Hepatocyte (in vitro differentiated cells): ENCODE results near the gene RPL4. TPM values are rescaled to one million over a fixed set of nuclear protein-coding genes. Genes with fewer than 3 reads are reported as not detected.
"Not testable (repeated sequence)": the region's sequence is repeated elsewhere in the genome, so short reads cannot be mapped to it uniquely, and the experiment has no call there.

Experiments used
- DNase-seq: peaks from one replicate; pipeline ENCODE4 v3.0.0-alpha.2; 2016; ENCODE audit warnings: low spot score
- H2AFZ ChIP-seq: fragments of 200-600 bp; sonication (generic); 2 replicates; pipeline ENCODE4 v1.6.0; 2016; ENCODE audit warnings: antibody characterized with exemption, mild to moderate bottlenecking
- H3K27ac ChIP-seq: fragments of 200-600 bp; sonication (generic); 2 replicates; pipeline ENCODE4 v1.5.1; 2016; ENCODE audit warnings: mild to moderate bottlenecking
- H3K27me3 ChIP-seq: fragments of 200-600 bp; sonication (generic); 2 replicates; pipeline ENCODE4 v1.6.1; 2016
- H3K36me3 ChIP-seq: fragments of 200-600 bp; sonication (generic); replicated peaks from 2 replicates; pipeline ENCODE4 v1.5.1; 2016; ENCODE audit warnings: low read depth; ENCODE audit not compliant: insufficient read depth
- H3K4me1 ChIP-seq: fragments of 200-600 bp; sonication (generic); 2 replicates; pipeline ENCODE4 v1.5.1; 2016; ENCODE audit warnings: mild to moderate bottlenecking, moderate library complexity; ENCODE audit not compliant: insufficient read depth
- H3K4me2 ChIP-seq: fragments of 200-600 bp; sonication (generic); 2 replicates; pipeline ENCODE4 v1.6.0; 2016
- H3K4me3 ChIP-seq: fragments of 200-600 bp; sonication (generic); 2 replicates; pipeline ENCODE4 v1.5.1; 2016; ENCODE audit warnings: mild to moderate bottlenecking
- H3K79me2 ChIP-seq: fragments of 200-600 bp; sonication (generic); 2 replicates; pipeline ENCODE4 v1.6.0; 2017; ENCODE audit warnings: mild to moderate bottlenecking
- H3K9me2 ChIP-seq: fragments of 200-600 bp; sonication (generic); replicated peaks from 2 replicates; pipeline ENCODE4 v1.6.0; 2017; ENCODE audit warnings: mild to moderate bottlenecking; ENCODE audit not compliant: insufficient read depth
- H3K9me3 ChIP-seq: fragments of 200-600 bp; sonication (generic); 2 replicates; pipeline ENCODE4 v1.5.1; 2016; ENCODE audit warnings: low read depth, mild to moderate bottlenecking
- H4K20me1 ChIP-seq: fragments of 200-600 bp; sonication (generic); 2 replicates; pipeline ENCODE4 v1.6.0; 2016; ENCODE audit warnings: mild to moderate bottlenecking; ENCODE audit not compliant: insufficient read depth, poor library complexity, severe bottlenecking
- EZH2 ChIP-seq: fragments of 200-600 bp; sonication (generic); IDR thresholded peaks from 2 replicates; pipeline ENCODE4 v1.6.1; 2016; ENCODE audit warnings: antibody characterized with exemption, mild to moderate bottlenecking, borderline replicate concordance
- EZH2phosphoT487 ChIP-seq: fragments of 200-600 bp; sonication (generic); IDR thresholded peaks from one replicate; pipeline ENCODE4 v1.6.1; 2018; ENCODE audit warnings: antibody characterized with exemption, mild to moderate bottlenecking, low read depth, moderate library complexity; ENCODE audit not compliant: unreplicated experiment, severe bottlenecking
- whole genome bisulfite sequencing: methylation state at CpG from one replicate; pipeline ENCODE4 v1.1.6; 2016; ENCODE audit warnings: low lambda C conversion rate; ENCODE audit errors: missing lambda C conversion rate; 5-methylcytosine and 5-hydroxymethylcytosine counted together
- polyA plus RNA-seq: library from polyadenylated mRNA; unstranded; fragments of >200 nt; fragmentation: Nextera tagmentation; extraction: Ambion mirVana; gene quantifications from 2 replicates; pipeline ENCODE4 v1.2.1, GENCODE V29; 2016
- total RNA-seq: library from RNA; depleted of rRNA; stranded (reverse); fragments of >200 nt; gene quantifications from 2 replicates; pipeline ENCODE4 v1.2.3, GENCODE V29; 2014
- TF ChIP-seq, protein P1 (sequence below): fragments of 200-600 bp; sonication (generic); IDR thresholded peaks from 2 replicates; pipeline ENCODE4 v1.5.1; 2016; ENCODE audit warnings: antibody characterized with exemption, mild to moderate bottlenecking; ENCODE audit not compliant: poor library complexity

RPL4 gene
- total and polyA plus RNA-seq, 2 experiments from 2014 or later: 698 to 3,351 TPM

DNA sequence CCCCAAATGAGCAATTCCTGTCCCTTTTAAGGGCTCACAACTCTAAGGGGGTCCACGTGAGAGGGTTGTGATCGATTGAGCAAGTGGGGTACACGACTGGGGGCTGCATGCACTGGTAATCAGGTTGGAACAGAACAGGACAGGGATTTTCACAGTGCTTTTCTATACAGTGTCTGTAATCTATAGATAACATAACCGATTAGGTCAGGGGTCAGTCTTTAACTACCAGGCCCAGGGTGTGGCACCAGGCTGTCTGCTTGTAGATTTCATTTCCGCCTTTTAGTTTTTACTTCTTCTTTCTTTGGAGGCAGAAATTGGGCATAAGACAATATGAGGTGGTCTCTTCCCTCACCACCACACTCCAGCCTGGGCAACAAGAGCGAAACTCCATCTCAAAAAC is 39.4 kb downstream of the RPL4 start:
- not testable (repeated sequence) for H3K36me3 ChIP-seq, H3K9me3 ChIP-seq, DNase-seq, H3K4me1 ChIP-seq, H3K4me3 ChIP-seq, H4K20me1 ChIP-seq, H3K9me2 ChIP-seq, H3K27me3 ChIP-seq, H3K4me2 ChIP-seq, H2AFZ ChIP-seq, H3K27ac ChIP-seq, H3K79me2 ChIP-seq
- 98% methylated on average over 6 of the region's 6 CpGs for WGBS

DNA sequence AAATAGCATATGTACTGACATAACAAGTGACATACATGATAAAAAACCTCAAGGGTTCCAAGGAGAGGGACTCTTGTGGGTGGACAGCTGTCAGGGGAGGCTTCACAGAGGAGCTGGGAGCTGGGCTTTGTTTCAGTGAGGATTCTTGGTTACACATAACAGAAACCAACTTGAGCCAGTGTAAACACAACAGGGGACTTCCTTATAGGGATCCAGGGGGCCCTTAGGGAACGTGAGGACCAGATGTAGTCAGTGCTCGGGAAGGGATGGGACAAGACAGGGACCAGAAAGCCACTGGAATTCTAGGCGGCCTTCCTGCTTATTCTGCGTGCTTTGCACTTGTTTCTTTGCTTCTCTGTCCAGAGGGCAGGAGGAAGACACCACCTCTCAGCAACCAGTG is 42.0 kb downstream of the RPL4 start:
- Histone ChIP-seq H3K9me2 (no peaks in the 10 kb centered on the region), H3K27me3 (no peaks in the 10 kb centered on the region), H3K4me1 (no peaks in the 10 kb centered on the region), H4K20me1 (no peaks in the 10 kb centered on the region), H3K36me3 (no peaks in the 10 kb centered on the region), H3K79me2 (no peaks in the 10 kb centered on the region), H3K9me3 (no peaks in the 10 kb centered on the region), H3K4me2 (no peak overlapping the region), H3K27ac (no peak overlapping the region), H2AFZ (no peak overlapping the region), H3K4me3 (no peak overlapping the region)
- WGBS: 74% methylated on average over 4 of the region's 4 CpGs
- TF ChIP-seq EZH2phosphoT487 (no peak), EZH2 (no peak)
- TF ChIP-seq, protein P1, sequence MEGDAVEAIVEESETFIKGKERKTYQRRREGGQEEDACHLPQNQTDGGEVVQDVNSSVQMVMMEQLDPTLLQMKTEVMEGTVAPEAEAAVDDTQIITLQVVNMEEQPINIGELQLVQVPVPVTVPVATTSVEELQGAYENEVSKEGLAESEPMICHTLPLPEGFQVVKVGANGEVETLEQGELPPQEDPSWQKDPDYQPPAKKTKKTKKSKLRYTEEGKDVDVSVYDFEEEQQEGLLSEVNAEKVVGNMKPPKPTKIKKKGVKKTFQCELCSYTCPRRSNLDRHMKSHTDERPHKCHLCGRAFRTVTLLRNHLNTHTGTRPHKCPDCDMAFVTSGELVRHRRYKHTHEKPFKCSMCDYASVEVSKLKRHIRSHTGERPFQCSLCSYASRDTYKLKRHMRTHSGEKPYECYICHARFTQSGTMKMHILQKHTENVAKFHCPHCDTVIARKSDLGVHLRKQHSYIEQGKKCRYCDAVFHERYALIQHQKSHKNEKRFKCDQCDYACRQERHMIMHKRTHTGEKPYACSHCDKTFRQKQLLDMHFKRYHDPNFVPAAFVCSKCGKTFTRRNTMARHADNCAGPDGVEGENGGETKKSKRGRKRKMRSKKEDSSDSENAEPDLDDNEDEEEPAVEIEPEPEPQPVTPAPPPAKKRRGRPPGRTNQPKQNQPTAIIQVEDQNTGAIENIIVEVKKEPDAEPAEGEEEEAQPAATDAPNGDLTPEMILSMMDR: no peak
- no peak for DNase-seq

DNA sequence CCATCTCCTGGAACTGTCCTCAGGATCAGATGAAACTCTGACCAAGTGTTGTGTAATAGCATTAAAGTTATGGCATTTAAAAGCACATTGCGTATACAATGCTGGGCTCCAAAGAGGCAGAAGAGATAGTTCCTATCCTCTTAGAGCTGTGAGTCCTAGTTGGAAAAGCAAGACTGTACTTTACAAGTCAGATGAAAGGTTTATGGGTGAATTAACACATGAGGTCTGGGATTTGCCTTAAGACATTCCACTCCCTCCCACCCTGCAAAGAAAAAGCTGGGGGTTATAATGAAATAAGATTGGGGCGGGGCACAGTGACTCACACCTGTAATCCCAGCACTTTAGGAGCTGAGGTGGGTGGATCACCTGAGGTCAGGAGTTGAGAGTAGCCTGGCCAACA is 42.7 kb downstream of the RPL4 start:
- H3K27me3 ChIP-seq: no peaks in the 10 kb centered on the region
- DNase-seq: no peak
- no peaks in the 10 kb centered on the region for H4K20me1 ChIP-seq
- H3K4me3 ChIP-seq: no peak overlapping the region
- H2AFZ ChIP-seq: no peak overlapping the region
- no peaks in the 10 kb centered on the region for H3K79me2 ChIP-seq
- H3K36me3 ChIP-seq: no peaks in the 10 kb centered on the region
- no peaks in the 10 kb centered on the region for H3K9me2 ChIP-seq
- 88% methylated on average over 2 of the region's 2 CpGs for WGBS
- no peak overlapping the region for H3K4me2 ChIP-seq
- no peaks in the 10 kb centered on the region for H3K4me1 ChIP-seq
- TF ChIP-seq, protein P1: no peak
- H3K9me3 ChIP-seq: no peaks in the 10 kb centered on the region
- H3K27ac ChIP-seq: no peak overlapping the region

DNA sequence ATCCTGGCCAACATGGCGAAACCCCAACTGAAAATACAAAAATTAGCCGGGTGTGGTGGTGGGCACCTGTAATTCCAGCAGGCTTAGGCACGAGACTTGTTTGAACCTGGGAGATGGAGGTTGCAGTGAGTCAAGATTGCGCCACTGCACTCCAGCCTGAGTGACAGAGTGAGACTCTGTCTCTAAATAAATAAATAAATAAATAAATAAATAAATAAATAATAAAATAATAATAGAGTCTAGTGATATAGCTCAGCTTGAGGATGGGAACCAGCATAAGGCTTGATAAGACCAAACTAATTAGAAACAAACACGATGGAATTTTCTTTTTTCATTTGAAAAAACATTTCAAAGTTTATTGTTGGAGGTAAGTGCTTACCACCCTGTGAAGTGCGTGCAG is 43.4 kb downstream of the RPL4 start:
- not testable (repeated sequence) for H4K20me1 ChIP-seq, H3K9me2 ChIP-seq

More for the DNA sequence above, 43.4 kb downstream of the RPL4 start:
- not testable (repeated sequence) for DNase-seq, H3K4me2 ChIP-seq, H3K27me3 ChIP-seq, H3K36me3 ChIP-seq, H3K9me3 ChIP-seq, H3K4me3 ChIP-seq, H3K27ac ChIP-seq, H3K4me1 ChIP-seq, H2AFZ ChIP-seq, H3K79me2 ChIP-seq
- WGBS: 98% methylated on average over 6 of the region's 6 CpGs
